ENCODE measurements around the gene TRAPPC12. TPM values are rescaled to one million over a fixed set of nuclear protein-coding genes. Genes with fewer than 3 reads are reported as not detected.

The TRAPPC12 gene
- total and polyA plus RNA-seq, 7 experiments from 2014 or later, result 29.8 to 160 (median 104) TPM

DNA sequence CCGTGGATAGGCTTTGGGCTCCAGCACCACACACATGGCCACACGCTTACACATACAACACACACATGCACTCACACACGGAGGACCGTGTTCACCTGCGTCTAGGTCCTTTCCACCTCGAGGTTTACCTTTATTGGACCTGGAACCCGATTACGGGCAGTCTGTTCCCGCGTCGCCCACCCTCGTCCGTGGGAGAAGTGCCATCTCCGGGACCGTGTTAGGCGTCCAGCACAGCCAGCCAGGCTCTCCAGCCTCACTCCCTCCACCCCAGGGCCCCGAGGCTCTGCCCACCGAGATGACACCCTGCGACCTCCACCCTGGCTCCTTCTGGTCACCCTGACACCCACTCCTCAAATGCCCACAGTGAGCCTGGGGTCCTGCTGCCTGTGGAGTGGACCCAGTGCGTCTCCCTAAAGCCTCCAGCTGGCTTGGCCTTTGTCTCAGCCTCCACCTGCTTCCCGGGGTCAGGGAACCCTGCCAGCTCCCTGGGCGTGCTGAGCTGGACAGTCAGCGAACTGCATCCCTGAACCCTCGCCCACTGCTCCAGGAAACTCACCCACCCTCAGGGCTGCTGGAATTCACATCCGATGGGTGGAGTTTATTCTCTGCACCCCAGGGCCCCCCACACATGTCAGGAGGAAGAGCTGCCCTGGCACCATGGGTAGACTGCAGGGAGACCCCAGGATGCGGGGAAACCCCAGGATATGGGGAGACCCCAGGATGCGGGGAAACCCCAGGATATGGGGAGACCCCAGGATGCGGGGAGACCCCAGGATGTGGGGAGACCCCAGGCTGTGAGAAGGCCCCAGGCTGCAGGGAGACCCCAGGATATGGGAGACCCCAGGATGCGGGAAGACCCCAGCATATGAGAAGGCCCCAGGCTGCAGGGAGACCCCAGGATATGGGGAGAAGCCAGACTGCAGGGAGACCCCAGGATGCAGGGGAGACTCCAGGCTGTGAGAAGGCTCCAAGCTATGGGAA lies 106.8 kb downstream of the TRAPPC12 start:
- ATAC-seq (no peak), DNase-seq (no peak)
- no peaks in the 10 kb centered on the region for H3K27me3 Mint-ChIP-seq
- Histone ChIP-seq H3K4me1 (ENCODE audit: control insufficient read depth in 2 of 2, insufficient read depth in 2 of 2, low read length in 2 of 2) (no peaks in the 10 kb centered on the region), H3K36me3 (ENCODE audit: control insufficient read depth in 2 of 3, insufficient read depth in 3 of 3, low read length in 3 of 3) (peaks cover 0 to 19% (median 0%) of the 10 kb centered on the region in 3 experiments), H3K4me3 (ENCODE audit: low read length) (no peak overlapping the region), H3K27ac (ENCODE audit: low read depth, low read length) (no peak overlapping the region), H3K27me3 (ENCODE audit: control insufficient read depth in 2 of 2, insufficient read depth in 2 of 2, low read length in 2 of 2) (no peaks in the 10 kb centered on the region), H3K9me3 (ENCODE audit: control insufficient read depth in 2 of 3, low read length in 3 of 3) (no peaks in the 10 kb centered on the region)
- peaks cover 0 to 14% (median 0%) of the 10 kb centered on the region in 5 donors for H3K36me3 Mint-ChIP-seq
- no peaks in the 10 kb centered on the region for H3K9me3 Mint-ChIP-seq
- ChIA-PET CTCF (no interaction called here), POLR2A (no interaction called here)
- H3K4me1 Mint-ChIP-seq, result peaks cover 0 to 20% (median 8%) of the 10 kb centered on the region in 7 donors
- no peak overlapping the region for H3K4me3 Mint-ChIP-seq
- intact Hi-C loops (cut with micrococcal nuclease), result no loop called here
- H3K27ac Mint-ChIP-seq, result no peak overlapping the region

DNA sequence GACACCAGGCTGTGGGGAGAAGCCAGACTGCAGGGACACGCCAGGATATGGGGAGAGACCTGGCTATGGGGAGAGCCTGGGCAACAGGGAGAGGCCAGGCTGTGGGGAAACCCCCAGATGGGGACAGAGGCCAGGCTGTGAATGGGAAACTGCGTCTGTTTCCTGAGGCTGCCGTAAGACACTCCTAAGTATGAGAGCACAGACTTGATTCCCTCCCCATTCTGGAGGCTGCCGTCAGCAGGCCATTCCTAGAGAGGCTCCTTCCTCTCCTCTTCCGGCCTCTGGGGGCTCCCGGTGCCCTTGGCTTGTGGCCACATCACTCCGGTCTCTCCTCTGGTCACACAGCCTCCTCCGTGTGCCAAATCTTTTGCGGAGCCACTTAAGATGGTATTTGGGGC lies 107.5 kb downstream of the TRAPPC12 start:
- no peak for DNase-seq
- Histone ChIP-seq H3K36me3 (ENCODE audit: control insufficient read depth in 2 of 3, insufficient read depth in 3 of 3, low read length in 3 of 3) (peaks cover 0 to 19% (median 0%) of the 10 kb centered on the region in 3 experiments), H3K4me1 (ENCODE audit: control insufficient read depth in 2 of 2, insufficient read depth in 2 of 2, low read length in 2 of 2) (no peaks in the 10 kb centered on the region), H3K27ac (ENCODE audit: low read depth, low read length) (no peak overlapping the region), H3K27me3 (ENCODE audit: control insufficient read depth in 2 of 2, insufficient read depth in 2 of 2, low read length in 2 of 2) (no peaks in the 10 kb centered on the region), H3K4me3 (ENCODE audit: low read length) (no peak overlapping the region), H3K9me3 (ENCODE audit: control insufficient read depth in 2 of 3, low read length in 3 of 3) (no peaks in the 10 kb centered on the region)
- Mint-ChIP-seq H3K27me3 (no peaks in the 10 kb centered on the region), H3K36me3 (peaks cover 0 to 14% (median 0%) of the 10 kb centered on the region in 5 donors), H3K4me3 (no peak overlapping the region), H3K27ac (no peak overlapping the region), H3K9me3 (no peaks in the 10 kb centered on the region), H3K4me1 (peaks cover 0 to 13% (median under 1%) of the 10 kb centered on the region in 7 donors)
- POLR2A ChIA-PET, result no interaction called here
- intact Hi-C loops (cut with micrococcal nuclease), result no loop called here
- no peak for ATAC-seq
- CTCF ChIA-PET, result interaction anchor here (0.5 kb wide), 1 partner anchor 23 kb away, joined by 5 read pairs; no protein-coding TSS in a partner anchor

GRCh38 chr2:3487432-3487831 lies 107.9 kb downstream of the TRAPPC12 start:
- H3K27ac ChIP-seq (ENCODE audit: low read depth, low read length), result no peak overlapping the region
- H3K36me3 ChIP-seq (ENCODE audit: control insufficient read depth in 2 of 3, insufficient read depth in 3 of 3, low read length in 3 of 3), result peaks cover 0 to 15% (median 0%) of the 10 kb centered on the region in 3 experiments
- H3K27me3 Mint-ChIP-seq, result no peaks in the 10 kb centered on the region
- H3K36me3 Mint-ChIP-seq, result peaks cover 0 to 14% (median 0%) of the 10 kb centered on the region in 5 donors
- no peaks in the 10 kb centered on the region for H3K4me1 ChIP-seq (ENCODE audit: control insufficient read depth in 2 of 2, insufficient read depth in 2 of 2, low read length in 2 of 2)
- no peak overlapping the region for H3K4me3 Mint-ChIP-seq
- DNase-seq (no peak), ATAC-seq (no peak)
- H3K4me1 Mint-ChIP-seq, result peaks cover 0 to 12% (median 0%) of the 10 kb centered on the region in 7 donors
- peak overlapping the region in 2 of 9 donors; percentile 2 to 7 for H3K27ac Mint-ChIP-seq
- ChIA-PET CTCF (interaction anchor here (0.5 kb wide), 1 partner anchor 22 kb away, joined by 5 read pairs; no protein-coding TSS in a partner anchor), POLR2A (no interaction called here)
- no peaks in the 10 kb centered on the region for H3K9me3 ChIP-seq (ENCODE audit: control insufficient read depth in 2 of 3, low read length in 3 of 3)
- no peak overlapping the region for H3K4me3 ChIP-seq (ENCODE audit: low read length)
- intact Hi-C loops (cut with micrococcal nuclease), result no loop called here
- H3K9me3 Mint-ChIP-seq, result no peaks in the 10 kb centered on the region
- no peaks in the 10 kb centered on the region for H3K27me3 ChIP-seq (ENCODE audit: control insufficient read depth in 2 of 2, insufficient read depth in 2 of 2, low read length in 2 of 2)

- Histone ChIP-seq H3K4me3 (ENCODE audit: low read length) (no peak overlapping the region), H3K9me3 (ENCODE audit: control insufficient read depth in 2 of 3, low read length in 3 of 3) (no peaks in the 10 kb centered on the region), H3K36me3 (ENCODE audit: control insufficient read depth in 2 of 3, insufficient read depth in 3 of 3, low read length in 3 of 3) (peaks cover 0 to 12% (median 0%) of the 10 kb centered on the region in 3 experiments), H3K27me3 (ENCODE audit: control insufficient read depth in 2 of 2, insufficient read depth in 2 of 2, low read length in 2 of 2) (no peaks in the 10 kb centered on the region), H3K4me1 (ENCODE audit: control insufficient read depth in 2 of 2, insufficient read depth in 2 of 2, low read length in 2 of 2) (no peaks in the 10 kb centered on the region), H3K27ac (ENCODE audit: low read depth, low read length) (no peak overlapping the region)
- ChIA-PET POLR2A (no interaction called here), CTCF (interaction anchor here (0.7 kb wide), 1 partner anchor 26 kb away, joined by 3 read pairs; no protein-coding TSS in a partner anchor)
- Mint-ChIP-seq H3K27ac (peak overlapping the region in 1 of 9 donors; percentile 7), H3K9me3 (no peaks in the 10 kb centered on the region), H3K27me3 (no peaks in the 10 kb centered on the region), H3K4me3 (no peak overlapping the region), H3K36me3 (peaks cover 0 to 14% (median 0%) of the 10 kb centered on the region in 5 donors), H3K4me1 (peaks cover 0 to 9% (median 0%) of the 10 kb centered on the region in 7 donors)
- no peak for ATAC-seq
- DNase-seq, result no peak
- intact Hi-C loops (cut with micrococcal nuclease), result no loop called here
These were observed 108.6 kb downstream of the TRAPPC12 start for GRCh38 chr2:3488061-3488531.

DNA sequence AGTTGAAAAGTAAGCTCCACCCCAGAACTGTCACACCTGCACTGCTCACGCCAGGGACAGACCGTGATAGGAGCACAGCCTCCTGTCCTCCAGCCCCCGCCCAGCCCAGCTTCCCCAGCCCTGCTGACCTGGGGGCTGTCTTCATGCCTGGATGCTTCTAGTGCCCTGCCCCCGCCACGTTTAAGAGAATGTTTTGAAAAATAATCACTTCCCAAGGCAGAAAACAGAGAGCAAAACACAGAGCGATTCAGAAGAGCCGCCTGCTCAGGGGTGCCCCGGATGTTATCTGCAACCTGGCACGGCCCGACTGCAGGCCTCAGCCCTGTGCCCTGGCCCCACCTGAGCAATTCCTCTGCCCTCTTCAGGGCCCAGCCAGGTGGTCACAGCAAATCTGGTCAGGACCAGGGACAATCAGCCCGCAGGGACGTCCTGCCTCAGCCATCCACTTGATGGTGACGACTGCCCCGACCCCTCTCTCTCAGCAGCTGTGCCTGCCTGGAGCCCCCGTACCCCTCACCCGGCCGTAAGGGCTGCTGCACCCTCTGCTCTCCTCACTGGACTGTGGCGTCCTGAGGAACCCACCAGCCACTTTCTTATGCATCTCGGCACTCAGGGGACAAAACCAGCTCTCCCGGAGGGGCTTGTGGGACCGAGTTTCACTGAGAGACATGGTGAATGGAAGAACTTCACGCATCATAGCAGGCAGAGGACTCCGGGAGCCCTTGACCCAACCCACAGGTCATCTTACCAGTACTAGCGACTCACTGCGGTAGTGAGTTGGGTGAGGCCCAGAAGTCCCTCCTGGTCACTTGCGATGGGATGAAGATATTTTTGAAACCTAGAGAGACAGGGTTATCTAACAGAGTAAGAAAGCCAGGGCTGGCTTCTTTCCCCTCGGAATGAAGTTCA lies 109.6 kb downstream of the TRAPPC12 start:
- intact Hi-C loops (cut with micrococcal nuclease), result no loop called here
- ATAC-seq, result no peak
- CTCF ChIA-PET, result interaction anchor here (0.7 kb wide), 1 partner anchor 25 kb away, joined by 3 read pairs; no protein-coding TSS in a partner anchor

GRCh38 chr2:3489764-3490115 lies 110.2 kb downstream of the TRAPPC12 start:
- DNase-seq (no peak), ATAC-seq (no peak)
- H3K4me1 ChIP-seq (ENCODE audit: control insufficient read depth in 2 of 2, insufficient read depth in 2 of 2, low read length in 2 of 2), result no peaks in the 10 kb centered on the region
- intact Hi-C loops (cut with micrococcal nuclease), result no loop called here
- Mint-ChIP-seq H3K27ac (peak overlapping the region in 2 of 9 donors; percentile 42 to 70), H3K9me3 (no peaks in the 10 kb centered on the region), H3K4me3 (no peak overlapping the region), H3K4me1 (peaks cover 0 to 4% (median 0%) of the 10 kb centered on the region in 7 donors), H3K27me3 (no peaks in the 10 kb centered on the region), H3K36me3 (peaks cover 0 to 8% (median 0%) of the 10 kb centered on the region in 5 donors)
- no peak overlapping the region for H3K4me3 ChIP-seq (ENCODE audit: low read length)
- ChIA-PET POLR2A (no interaction called here), CTCF (no interaction called here)
- peaks cover 0 to 12% (median 0%) of the 10 kb centered on the region in 3 experiments for H3K36me3 ChIP-seq (ENCODE audit: control insufficient read depth in 2 of 3, insufficient read depth in 3 of 3, low read length in 3 of 3)
- H3K9me3 ChIP-seq (ENCODE audit: control insufficient read depth in 2 of 3, low read length in 3 of 3), result no peaks in the 10 kb centered on the region
- H3K27ac ChIP-seq (ENCODE audit: low read depth, low read length), result no peak overlapping the region
- no peaks in the 10 kb centered on the region for H3K27me3 ChIP-seq (ENCODE audit: control insufficient read depth in 2 of 2, insufficient read depth in 2 of 2, low read length in 2 of 2)

More for the DNA sequence above, 109.6 kb downstream of the TRAPPC12 start:
- Mint-ChIP-seq H3K4me1 (peaks cover 0 to 7% (median 0%) of the 10 kb centered on the region in 7 donors), H3K9me3 (no peaks in the 10 kb centered on the region), H3K36me3 (peaks cover 0 to 14% (median 0%) of the 10 kb centered on the region in 5 donors), H3K27ac (peak overlapping the region in 2 of 9 donors; percentile 42 to 53), H3K4me3 (no peak overlapping the region), H3K27me3 (no peaks in the 10 kb centered on the region)
- POLR2A ChIA-PET, result no interaction called here
- Histone ChIP-seq H3K27ac (ENCODE audit: low read depth, low read length) (no peak overlapping the region), H3K9me3 (ENCODE audit: control insufficient read depth in 2 of 3, low read length in 3 of 3) (no peaks in the 10 kb centered on the region), H3K4me3 (ENCODE audit: low read length) (no peak overlapping the region), H3K27me3 (ENCODE audit: control insufficient read depth in 2 of 2, insufficient read depth in 2 of 2, low read length in 2 of 2) (no peaks in the 10 kb centered on the region), H3K36me3 (ENCODE audit: control insufficient read depth in 2 of 3, insufficient read depth in 3 of 3, low read length in 3 of 3) (peaks cover 0 to 12% (median 0%) of the 10 kb centered on the region in 3 experiments), H3K4me1 (ENCODE audit: control insufficient read depth in 2 of 2, insufficient read depth in 2 of 2, low read length in 2 of 2) (no peaks in the 10 kb centered on the region)
- DNase-seq, result no peak

All from naive thymus-derived CD4-positive, alpha-beta T cell (primary cell).